Choroid plexus epithelial cell (primary cell): ENCODE results near the gene KLHL17.

Experiments used
- DNase-seq: peaks from one replicate; pipeline ENCODE4 v3.0.0-alpha.2; 2010; ENCODE audit warnings: low read depth
- H3K4me3 ChIP-seq: 2 replicates; pipeline ENCODE4 v1.5.1; 2011; ENCODE audit warnings: low read depth, mild to moderate bottlenecking, control low read depth, low read length, moderate library complexity
- CTCF ChIP-seq: conservative IDR thresholded peaks from 2 replicates; pipeline ENCODE4 v1.5.1; 2011; ENCODE audit warnings: low read depth, mild to moderate bottlenecking, control low read depth, inconsistent platforms, low read length, moderate library complexity

Gene KLHL17

GRCh38 chr1:918843-919242 is 41.5 kb upstream of the KLHL17 start:
- H3K4me3 ChIP-seq, result no peak overlapping the region
- no peak for DNase-seq
- TF ChIP-seq CTCF, result no peak

- no peak overlapping the region for H3K4me3 ChIP-seq
- DNase-seq, result no peak
- TF ChIP-seq CTCF, result no peak
These were observed 41.0 kb upstream of the KLHL17 start for GRCh38 chr1:919271-919872.

GRCh38 chr1:920010-920409 is 40.4 kb upstream of the KLHL17 start:
- no peak for TF ChIP-seq CTCF
- no peak overlapping the region for H3K4me3 ChIP-seq
- DNase-seq, result no peak

GRCh38 chr1:920521-920920 is 39.9 kb upstream of the KLHL17 start:
- TF ChIP-seq CTCF, result no peak
- H3K4me3 ChIP-seq, result no peak overlapping the region
- DNase-seq, result no peak

- peak; percentile 58 for TF ChIP-seq CTCF
- no peak overlapping the region for H3K4me3 ChIP-seq
- DNase-seq, result peak; percentile 76
These were observed 39.2 kb upstream of the KLHL17 start for GRCh38 chr1:921011-921837.

- H3K4me3 ChIP-seq, result peak within 1 kb of the TSS; percentile 66
- TF ChIP-seq CTCF, result no peak
- peak; percentile 80 for DNase-seq
These were observed 37.0 kb upstream of the KLHL17 start, which contains the start of gene SAMD11 for GRCh38 chr1:923131-923990. Gene SAMD11, plus strand, starts transcription at chr1:923923. Its CDS starts 509 bp downstream, at chr1:924432.
